Measurements from ENCODE around the gene MYH9. TPM values are rescaled to one million over a fixed set of nuclear protein-coding genes. Genes with fewer than 3 reads are reported as not detected.
A peak's percentile ranks its signal among the peaks of the same experiment; 100 is the strongest.
"Not testable (repeated sequence)": the region's sequence is repeated elsewhere in the genome, so short reads cannot be mapped to it uniquely, and the experiment has no call there.

Gene MYH9
- total RNA-seq, 1 donor from 2014 or later, result 378 TPM

DNA sequence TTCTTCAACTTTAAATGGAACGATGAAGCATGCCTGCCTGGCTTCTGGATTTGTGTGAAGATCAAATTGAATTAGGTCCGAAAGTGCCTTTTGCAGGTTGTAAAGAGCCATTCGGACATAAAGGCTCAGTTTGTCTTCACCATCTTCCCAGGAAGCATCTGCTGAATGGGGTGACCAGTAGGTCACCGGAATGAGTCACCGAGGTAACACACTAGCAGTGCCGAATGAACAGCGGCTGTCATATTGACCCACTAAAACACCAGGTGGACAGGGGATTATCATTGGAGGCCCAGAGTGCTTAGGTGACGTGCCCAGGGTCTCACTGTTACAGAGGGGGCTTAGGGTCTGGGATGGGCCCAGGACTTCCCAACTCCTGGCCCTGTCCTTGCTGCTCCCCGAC, 43.1 kb upstream of the MYH9 start:
- Histone ChIP-seq H3K4me3 (ENCODE audit: low read depth, low read length) (no peak overlapping the region), H3K36me3 (ENCODE audit: control insufficient read depth, insufficient read depth, low read length) (no peaks in the 10 kb centered on the region), H3K27me3 (ENCODE audit: control insufficient read depth, insufficient read depth, low read length) (no peaks in the 10 kb centered on the region)
- TF ChIP-seq, protein P1, sequence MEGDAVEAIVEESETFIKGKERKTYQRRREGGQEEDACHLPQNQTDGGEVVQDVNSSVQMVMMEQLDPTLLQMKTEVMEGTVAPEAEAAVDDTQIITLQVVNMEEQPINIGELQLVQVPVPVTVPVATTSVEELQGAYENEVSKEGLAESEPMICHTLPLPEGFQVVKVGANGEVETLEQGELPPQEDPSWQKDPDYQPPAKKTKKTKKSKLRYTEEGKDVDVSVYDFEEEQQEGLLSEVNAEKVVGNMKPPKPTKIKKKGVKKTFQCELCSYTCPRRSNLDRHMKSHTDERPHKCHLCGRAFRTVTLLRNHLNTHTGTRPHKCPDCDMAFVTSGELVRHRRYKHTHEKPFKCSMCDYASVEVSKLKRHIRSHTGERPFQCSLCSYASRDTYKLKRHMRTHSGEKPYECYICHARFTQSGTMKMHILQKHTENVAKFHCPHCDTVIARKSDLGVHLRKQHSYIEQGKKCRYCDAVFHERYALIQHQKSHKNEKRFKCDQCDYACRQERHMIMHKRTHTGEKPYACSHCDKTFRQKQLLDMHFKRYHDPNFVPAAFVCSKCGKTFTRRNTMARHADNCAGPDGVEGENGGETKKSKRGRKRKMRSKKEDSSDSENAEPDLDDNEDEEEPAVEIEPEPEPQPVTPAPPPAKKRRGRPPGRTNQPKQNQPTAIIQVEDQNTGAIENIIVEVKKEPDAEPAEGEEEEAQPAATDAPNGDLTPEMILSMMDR (IDR thresholded peaks at IDR 0.05; ENCODE audit: insufficient read depth, low read length, severe bottlenecking), result no peak
- no peak for DNase-seq (ENCODE audit: low read depth)
- FAIRE-seq, result peak; percentile 7

DNA sequence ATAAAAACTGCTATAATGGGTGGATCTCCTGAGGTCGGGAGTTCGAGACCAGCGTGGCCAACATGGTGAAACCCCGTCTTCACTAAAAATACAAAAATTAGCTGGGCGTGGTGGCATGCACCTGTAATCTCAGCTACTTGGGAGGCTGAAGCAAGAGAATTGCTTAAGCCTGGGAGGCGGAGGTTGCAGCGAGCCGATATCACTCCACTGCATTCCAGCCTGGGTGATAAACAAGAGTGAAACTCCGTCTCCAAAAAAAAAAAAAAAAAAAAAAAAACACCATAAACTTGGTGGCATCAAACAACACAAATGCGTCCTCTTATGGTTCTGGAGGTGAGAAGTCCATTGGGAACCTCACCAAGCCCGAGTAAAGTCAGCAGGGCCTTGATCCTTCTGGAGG, 40.2 kb upstream of the MYH9 start:
- not testable (repeated sequence) for DNase-seq (ENCODE audit: low read depth); FAIRE-seq; H3K4me3 ChIP-seq (ENCODE audit: low read depth, low read length); H3K27me3 ChIP-seq (ENCODE audit: control insufficient read depth, insufficient read depth, low read length); H3K36me3 ChIP-seq (ENCODE audit: control insufficient read depth, insufficient read depth, low read length)

DNA sequence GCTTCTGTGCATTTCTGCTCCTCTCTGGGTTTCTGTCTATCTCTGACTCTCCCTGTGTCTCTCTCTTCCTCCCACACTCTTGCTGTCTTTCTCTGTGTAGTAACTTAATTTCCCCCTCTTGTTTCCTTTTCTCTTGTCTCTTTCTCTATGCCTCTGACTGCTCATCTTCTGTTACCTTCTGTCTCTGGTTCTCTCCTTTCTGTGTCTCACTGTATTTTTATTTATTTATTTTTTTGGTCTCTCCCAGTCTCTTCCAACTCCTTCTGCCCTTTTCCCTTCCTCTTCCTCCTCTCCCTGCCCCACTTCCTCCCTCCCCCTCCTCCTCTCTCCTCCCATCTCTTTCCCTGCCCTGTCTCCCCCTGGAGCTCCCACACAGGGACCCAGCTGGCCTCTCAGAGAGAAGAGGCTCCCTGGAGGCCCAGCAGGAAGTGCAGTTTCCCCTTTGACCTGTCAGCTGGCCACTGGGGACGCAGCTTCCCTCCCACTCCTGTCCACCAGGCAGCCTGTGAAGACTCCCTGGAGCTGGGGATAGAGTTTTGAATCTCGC, 38.3 kb upstream of the MYH9 start:
- no peak for DNase-seq (ENCODE audit: low read depth)
- TF ChIP-seq, protein P1 (IDR thresholded peaks at IDR 0.05; ENCODE audit: insufficient read depth, low read length, severe bottlenecking), result no peak

DNA sequence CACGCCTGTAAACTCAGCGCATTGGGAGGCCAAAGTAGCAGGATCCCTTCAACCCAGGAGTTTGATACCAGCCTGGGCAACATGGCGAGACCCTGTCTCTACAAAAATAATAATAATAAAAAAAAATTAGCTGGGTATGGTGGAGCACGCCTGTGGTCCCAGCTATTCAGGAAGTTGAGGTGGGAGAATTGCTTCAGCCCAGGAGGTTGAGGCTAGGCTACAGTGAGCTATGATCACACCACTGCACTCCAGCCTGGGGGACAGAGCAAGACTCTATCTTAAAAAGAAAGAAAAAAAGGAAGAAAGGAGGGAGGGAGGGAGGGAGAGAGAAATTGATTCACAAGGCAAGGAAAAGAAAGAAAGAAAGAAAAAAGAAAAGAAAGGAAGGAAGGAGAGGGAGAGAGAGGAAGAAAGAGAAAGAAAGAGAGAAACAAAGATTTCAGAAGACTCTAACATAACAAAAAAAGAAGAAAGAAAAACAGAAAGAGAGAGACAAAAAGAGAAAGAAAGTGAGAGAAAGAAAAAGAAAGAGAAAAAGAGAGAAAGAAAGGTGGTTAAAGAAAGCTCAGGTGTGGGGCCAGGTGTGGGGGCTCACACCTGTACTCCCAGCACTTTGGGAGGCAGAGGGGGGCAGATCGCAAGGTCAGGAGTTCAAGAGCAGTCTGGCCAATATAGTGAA, 37.3 kb upstream of the MYH9 start:
- TF ChIP-seq, protein P1 (IDR thresholded peaks at IDR 0.05; ENCODE audit: insufficient read depth, low read length, severe bottlenecking), result no peak
- FAIRE-seq, result no peak
- no peak for DNase-seq (ENCODE audit: low read depth)
- Histone ChIP-seq H3K4me3 (ENCODE audit: low read depth, low read length) (no peak overlapping the region), H3K36me3 (ENCODE audit: control insufficient read depth, insufficient read depth, low read length) (no peaks in the 10 kb centered on the region), H3K27me3 (ENCODE audit: control insufficient read depth, insufficient read depth, low read length) (no peaks in the 10 kb centered on the region)

More for the DNA sequence above, 38.3 kb upstream of the MYH9 start:
- no peaks in the 10 kb centered on the region for H3K36me3 ChIP-seq (ENCODE audit: control insufficient read depth, insufficient read depth, low read length)
- no peak overlapping the region for H3K4me3 ChIP-seq (ENCODE audit: low read depth, low read length)
- H3K27me3 ChIP-seq (ENCODE audit: control insufficient read depth, insufficient read depth, low read length), result no peaks in the 10 kb centered on the region
- no peak for FAIRE-seq

DNA sequence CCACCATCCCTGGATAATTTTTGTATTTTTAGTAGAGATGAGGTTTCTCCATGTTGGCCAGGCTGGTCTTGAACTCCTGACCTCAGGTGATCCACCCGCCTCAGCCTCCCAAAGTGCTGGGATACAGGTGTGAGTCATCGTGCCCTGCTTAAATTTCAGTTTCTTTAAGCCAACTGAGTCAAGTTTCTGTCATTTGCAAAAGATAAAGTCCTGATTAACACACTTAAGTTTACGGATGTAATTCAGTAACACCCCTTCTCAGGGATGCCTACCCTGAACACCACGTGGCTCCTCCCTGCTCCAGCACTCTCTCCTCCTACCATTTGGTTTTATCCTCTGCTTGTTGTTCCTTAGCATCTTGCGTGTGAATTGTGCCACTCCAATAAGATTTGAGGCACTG, 36.7 kb upstream of the MYH9 start:
- DNase-seq (ENCODE audit: low read depth) (peak; percentile 81), FAIRE-seq (peak; percentile 36)
- H3K27me3 ChIP-seq (ENCODE audit: control insufficient read depth, insufficient read depth, low read length); H3K4me3 ChIP-seq (ENCODE audit: low read depth, low read length); H3K36me3 ChIP-seq (ENCODE audit: control insufficient read depth, insufficient read depth, low read length): not testable (repeated sequence)

DNA sequence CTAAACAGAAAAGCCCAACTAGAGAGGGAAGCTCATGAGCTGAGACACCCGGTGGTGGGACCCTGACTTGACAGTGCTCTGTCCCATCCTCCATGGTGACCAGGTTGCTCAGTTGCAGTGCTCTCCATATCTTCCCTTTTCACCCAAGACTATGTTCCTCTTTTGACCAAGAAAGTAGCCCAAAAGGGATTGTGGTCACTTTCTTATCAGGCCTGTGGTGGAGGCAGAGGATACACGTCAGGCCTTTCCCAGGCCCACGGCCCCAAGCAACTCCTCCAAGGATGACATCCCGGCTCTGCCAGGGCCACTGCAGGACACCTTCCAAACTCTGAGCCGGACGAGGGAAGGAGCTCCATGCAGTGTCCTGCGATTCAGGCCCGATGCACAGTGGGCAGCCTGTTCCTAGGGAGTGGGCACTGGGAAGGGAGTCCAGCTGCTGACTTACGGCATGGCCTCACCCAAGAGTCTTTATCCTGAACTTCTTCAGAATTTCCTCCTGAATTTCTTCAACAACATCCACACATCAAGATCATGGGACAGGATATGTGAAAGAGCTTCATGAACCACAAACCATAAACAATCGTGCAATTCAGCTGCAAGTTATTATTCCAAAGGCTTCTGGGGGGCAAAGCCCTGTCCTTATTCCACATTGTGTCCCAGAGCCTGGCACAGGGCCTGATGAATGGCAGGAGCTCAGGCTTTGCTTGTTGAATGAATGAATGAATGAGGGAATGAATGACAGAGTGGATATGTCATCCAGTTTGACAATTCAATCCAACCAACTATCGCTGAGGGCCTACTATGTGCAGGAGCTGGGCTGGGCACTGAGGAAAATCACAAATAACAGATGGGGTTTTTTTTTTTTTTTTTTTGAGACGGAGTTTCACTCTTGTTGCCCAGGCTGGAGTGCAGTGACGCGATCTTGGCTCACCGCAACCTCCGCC, 36.0 kb upstream of the MYH9 start:
- DNase-seq (ENCODE audit: low read depth) (no peak), FAIRE-seq (no peak)
- TF ChIP-seq, protein P1 (IDR thresholded peaks at IDR 0.05; ENCODE audit: insufficient read depth, low read length, severe bottlenecking), result no peak
- Histone ChIP-seq H3K27me3 (ENCODE audit: control insufficient read depth, insufficient read depth, low read length) (no peaks in the 10 kb centered on the region), H3K36me3 (ENCODE audit: control insufficient read depth, insufficient read depth, low read length) (no peaks in the 10 kb centered on the region), H3K4me3 (ENCODE audit: low read depth, low read length) (no peak overlapping the region)

Data from bronchial epithelial cell (primary cell).